Islet of Langerhans (tissue), 1 donor: ENCODE measurements around the gene PLD4.
"Not testable (repeated sequence)": the region's sequence is repeated elsewhere in the genome, so short reads cannot be mapped to it uniquely, and the experiment has no call there.

Experiments used
- FAIRE-seq: peaks from one replicate; lab custom pipeline; 2011; peaks lifted over from hg19 to GRCh38; lab: Jason Lieb, UNC

Gene PLD4

GRCh38 chr14:104885973-104886689, 38.5 kb upstream of the PLD4 start:
- FAIRE-seq = no peak

- FAIRE-seq = no peak
Observed at GRCh38 chr14:104886690-104887622, 37.7 kb upstream of the PLD4 start.

- FAIRE-seq = no peak
Observed at GRCh38 chr14:104887623-104888488, 36.8 kb upstream of the PLD4 start.

GRCh38 chr14:104888489-104889374, 35.9 kb upstream of the PLD4 start:
- FAIRE-seq = no peak

GRCh38 chr14:104889375-104889757, 35.3 kb upstream of the PLD4 start:
- no peak for FAIRE-seq

GRCh38 chr14:104890292-104890691, 34.4 kb upstream of the PLD4 start:
- not testable (repeated sequence) for FAIRE-seq

- FAIRE-seq = no peak
Observed at GRCh38 chr14:104891121-104891551, 33.5 kb upstream of the PLD4 start.

GRCh38 chr14:104891664-104892530, 32.8 kb upstream of the PLD4 start:
- no peak for FAIRE-seq

GRCh38 chr14:104892531-104893434, 31.9 kb upstream of the PLD4 start:
- no peak for FAIRE-seq

- FAIRE-seq = no peak
Observed at GRCh38 chr14:104893435-104894207, 31.1 kb upstream of the PLD4 start.

GRCh38 chr14:104894331-104895206, 30.1 kb upstream of the PLD4 start:
- FAIRE-seq = no peak

GRCh38 chr14:104895207-104895785, 29.4 kb upstream of the PLD4 start:
- no peak for FAIRE-seq

- FAIRE-seq = no peak
Observed at GRCh38 chr14:104895786-104896661, 28.7 kb upstream of the PLD4 start.

- no peak for FAIRE-seq
Observed at GRCh38 chr14:104897330-104898194, 27.1 kb upstream of the PLD4 start.

- FAIRE-seq = no peak
Observed at GRCh38 chr14:104898195-104898558, 26.5 kb upstream of the PLD4 start.
